ENCODE data around the gene ARVCF.

Gene ARVCF

GRCh38 chr22:20053407-20054033 lies 36.9 kb upstream of the ARVCF start:
- no peak for DNase-seq

DNA sequence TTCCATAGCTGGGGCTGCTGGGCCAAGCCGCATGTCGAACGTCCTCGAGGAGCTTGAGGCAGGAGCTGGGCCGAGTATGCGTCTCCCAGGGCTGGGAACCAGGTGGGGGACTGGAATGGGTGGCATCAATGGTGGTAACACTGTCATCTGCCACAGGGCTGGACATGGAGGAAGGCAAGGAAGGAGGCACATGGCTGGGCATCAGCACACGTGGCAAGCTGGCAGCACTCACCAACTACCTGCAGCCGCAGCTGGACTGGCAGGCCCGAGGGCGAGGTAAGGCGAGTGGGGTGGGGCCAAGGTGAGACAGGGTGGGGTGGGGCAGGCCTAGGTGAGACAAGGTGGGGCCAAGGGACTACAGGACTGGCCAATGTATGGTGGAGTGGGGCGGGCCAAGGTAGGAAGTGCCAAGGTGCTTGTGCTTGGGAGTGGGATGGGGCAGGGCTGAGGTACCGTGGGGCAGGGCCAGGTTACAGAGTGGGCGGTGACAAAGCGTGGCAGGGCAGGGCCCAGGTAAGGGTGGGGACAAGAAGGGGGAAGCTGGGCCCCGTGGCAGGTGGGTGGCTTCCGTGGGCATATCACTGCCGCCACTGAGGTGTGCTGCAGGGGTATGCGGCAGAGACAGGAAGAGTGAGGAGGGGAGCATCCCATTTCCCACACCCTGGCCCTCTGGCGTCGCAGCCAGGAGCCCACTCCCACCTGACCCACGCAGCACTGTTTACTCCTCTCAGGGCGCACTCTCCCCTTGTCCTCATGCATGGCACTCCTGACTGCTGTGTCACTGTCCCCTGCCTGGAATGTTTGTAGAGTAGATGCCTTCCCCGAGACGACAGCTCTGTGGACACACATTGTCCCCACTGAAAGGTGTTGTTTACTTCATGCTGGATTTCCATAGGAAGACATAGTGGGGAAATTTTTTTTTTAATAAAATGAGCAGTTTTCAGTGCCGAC lies 36.0 kb upstream of the ARVCF start:
- no peak for DNase-seq

DNA sequence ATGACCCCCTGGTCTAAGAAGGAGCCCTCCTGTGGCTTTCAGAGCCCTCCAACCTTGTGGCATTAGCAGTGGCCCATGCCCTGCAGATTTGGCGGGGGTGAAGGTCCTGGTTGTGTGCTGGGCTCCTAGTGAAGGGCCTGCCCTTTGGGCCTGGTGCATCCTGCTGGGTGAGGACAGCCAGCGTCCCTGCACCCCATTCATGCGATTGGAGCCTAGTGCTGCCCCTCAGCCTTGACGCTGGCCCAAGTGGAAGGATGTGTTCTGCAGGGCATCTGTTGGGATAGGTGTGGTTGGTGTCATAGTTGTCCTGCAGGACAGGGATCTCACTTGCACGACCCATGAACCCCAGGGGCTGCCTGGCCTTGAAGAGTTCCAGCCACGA lies 35.3 kb upstream of the ARVCF start:
- no peak for DNase-seq

- no peak for DNase-seq
These were observed 30.1 kb upstream of the ARVCF start for GRCh38 chr22:20046730-20047129.

GRCh38 chr22:20044495-20045151 lies 28.0 kb upstream of the ARVCF start:
- DNase-seq = no peak

DNA sequence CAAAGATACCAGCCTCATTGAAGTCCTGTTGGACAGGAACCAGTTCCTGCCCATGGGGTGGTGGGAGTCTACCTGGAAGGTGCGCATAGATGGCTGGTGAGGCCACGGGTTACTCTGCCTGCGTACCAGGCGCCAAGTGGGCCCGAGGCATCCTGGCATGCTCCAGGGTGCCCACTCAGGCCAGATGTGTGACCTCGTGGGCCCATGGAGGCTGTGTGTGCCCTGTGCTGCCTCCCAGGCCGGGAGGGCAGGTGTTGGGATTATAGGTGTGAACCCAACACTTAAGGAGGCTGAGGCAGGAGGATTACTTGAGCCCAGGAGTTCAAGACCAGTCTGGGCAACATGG lies 27.3 kb upstream of the ARVCF start:
- DNase-seq = no peak

DNA sequence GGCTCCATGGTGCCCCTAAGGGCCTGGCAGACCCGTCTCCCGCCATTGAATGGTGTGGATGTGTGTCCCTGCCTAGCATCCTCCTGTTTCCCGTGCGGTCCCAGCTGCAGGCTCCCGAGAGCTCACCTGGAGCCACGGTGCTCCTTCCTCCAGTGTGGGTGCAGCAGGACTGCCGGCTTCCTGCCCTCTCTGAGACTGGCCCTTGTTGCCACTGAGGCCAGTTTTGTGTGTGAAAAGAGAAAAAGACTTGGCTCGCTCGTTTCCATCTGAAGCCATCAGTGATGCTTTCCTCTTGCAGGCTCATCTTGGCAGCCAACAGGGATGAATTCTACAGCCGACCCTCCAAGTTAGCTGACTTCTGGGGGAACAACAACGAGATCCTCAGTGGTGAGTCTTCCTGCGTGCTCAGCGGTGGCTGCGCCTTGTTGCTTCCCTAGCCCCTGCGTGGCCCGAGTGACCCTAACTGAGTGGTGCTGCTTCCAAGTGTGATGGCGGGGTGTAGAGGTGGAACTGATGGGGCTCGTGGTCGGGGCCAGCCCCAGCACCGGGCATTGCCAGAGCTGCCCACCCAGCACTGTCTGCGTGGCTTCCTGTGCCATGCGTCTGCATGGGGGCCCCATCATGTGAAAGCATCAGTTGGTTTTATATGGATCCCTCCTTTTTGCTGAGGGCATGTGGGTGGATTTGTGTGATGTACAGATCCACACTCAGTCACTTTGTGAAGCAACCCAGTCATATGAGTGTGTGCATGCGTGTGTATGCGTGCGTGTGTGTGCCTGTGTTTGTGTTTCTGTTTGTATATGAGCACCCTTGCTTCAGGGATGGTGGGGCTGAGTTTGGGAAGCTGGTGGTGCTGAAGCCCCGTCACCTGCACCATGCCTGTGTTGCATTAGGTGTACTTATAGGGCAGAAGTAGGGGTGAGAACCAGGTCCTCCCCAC lies 26.7 kb upstream of the ARVCF start:
- no peak for DNase-seq

GRCh38 chr22:20040327-20041200 lies 23.9 kb upstream of the ARVCF start:
- no peak for DNase-seq

DNA sequence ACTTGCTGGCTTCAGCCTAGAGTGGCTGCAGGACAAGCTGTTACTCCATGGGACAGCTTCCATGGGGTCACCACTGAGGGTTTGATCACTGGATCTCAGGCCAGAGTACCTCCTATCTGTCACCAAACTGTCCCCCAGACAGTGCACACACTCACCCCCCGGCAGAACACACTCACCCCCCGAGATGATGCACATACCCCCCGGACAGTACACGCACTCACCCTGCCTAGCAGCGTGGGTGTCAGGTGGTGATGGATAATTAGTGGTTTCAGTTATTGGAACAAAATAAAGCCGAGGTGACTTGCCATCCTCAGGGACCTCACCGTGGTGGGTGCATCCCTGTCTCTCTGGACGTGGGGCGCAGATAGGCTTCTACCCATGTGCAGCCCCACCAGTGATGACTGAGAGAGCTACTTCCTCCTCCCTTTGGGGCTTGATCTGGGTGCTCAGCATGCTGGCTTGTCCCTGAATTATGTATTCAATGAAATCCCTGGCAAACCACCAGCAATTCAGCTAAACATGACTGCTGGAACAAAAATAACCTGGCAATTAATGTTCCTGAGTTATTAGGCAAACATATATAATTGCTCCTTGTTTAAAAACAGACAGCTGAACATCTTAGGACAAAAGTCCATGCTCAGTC lies 23.2 kb upstream of the ARVCF start:
- DNase-seq = no peak

- DNase-seq = no peak
These were observed 22.0 kb upstream of the ARVCF start for GRCh38 chr22:20038574-20038973.

- no peak for DNase-seq
These were observed 20.8 kb upstream of the ARVCF start for GRCh38 chr22:20037419-20037818.

DNA sequence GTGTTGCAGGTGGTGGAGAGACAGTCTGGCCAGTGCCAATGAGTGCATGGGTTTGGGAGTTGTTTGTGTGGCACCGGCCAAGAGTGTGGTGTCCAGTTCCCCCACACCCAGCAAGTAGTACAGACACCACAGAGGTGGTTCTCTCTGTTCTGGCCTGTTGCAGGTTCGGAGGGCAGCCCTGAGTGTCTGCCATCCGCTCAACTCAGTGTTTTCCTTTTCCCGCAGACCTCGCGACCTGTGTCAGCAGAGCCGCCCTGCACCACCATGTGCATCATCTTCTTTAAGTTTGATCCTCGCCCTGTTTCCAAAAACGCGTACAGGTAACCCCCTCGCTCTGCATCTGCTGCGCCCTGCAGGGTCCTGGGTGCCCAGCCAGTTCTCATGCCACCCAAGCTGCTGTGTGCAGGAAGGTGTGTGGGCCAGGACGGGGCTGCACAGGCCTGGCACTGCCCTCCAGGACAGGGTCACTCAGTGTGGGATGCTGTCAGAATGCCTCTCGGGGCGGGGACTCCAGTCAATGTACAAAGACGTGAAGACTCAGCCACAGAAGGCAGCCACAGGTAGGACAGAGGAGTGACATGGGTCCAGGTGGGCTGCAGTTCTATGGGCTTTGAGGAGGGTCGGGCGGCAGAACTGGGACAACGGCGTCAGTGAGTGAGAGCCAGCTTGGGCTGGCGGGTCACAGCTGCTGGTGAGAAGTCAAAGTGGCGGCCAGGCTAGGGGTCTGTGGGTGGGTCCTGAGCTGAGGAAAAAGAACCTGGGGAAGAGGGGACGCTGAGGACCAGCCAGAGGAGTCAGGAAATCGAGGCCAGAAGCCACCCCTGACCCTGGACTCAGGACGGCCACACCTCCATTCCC lies 20.1 kb upstream of the ARVCF start:
- DNase-seq = no peak

GRCh38 chr22:20036084-20036482 lies 19.5 kb upstream of the ARVCF start:
- no peak for DNase-seq

DNA sequence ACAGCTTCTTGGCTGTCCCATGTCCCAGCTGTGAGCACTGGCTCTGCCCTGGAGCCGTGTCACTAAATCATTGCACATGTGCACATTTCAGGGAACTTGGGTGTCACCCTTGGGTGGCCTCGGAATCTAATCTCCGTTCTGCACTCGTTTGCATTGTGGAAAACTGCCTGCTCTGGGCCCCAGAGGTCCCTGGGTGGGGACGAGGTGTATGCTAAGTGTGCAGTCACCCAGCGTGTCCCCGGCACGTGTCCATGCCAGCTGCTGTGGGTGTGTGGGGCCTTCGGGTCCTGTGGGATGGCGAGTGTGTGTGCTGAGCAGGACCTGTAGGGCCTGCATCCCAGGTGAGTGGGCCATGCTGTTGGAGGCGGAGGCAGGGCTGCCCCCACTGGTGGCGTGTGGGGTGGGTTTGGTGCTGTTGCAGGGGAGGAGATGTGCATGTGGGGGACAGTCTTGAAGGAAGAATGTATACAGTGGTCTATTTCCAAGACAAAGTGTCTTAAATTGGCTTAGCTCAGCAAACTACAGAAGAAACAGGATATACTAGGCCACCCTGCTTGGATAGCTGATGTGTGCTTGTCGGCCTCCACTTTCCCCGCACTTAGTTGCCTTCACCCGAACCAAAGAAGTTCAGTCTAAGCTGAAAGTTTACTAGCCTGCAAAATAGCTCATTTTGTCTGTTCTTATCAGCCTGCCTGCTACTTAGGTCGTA lies 18.9 kb upstream of the ARVCF start:
- no peak for DNase-seq

- DNase-seq = no peak
These were observed 17.5 kb upstream of the ARVCF start for GRCh38 chr22:20034143-20034542.

DNA sequence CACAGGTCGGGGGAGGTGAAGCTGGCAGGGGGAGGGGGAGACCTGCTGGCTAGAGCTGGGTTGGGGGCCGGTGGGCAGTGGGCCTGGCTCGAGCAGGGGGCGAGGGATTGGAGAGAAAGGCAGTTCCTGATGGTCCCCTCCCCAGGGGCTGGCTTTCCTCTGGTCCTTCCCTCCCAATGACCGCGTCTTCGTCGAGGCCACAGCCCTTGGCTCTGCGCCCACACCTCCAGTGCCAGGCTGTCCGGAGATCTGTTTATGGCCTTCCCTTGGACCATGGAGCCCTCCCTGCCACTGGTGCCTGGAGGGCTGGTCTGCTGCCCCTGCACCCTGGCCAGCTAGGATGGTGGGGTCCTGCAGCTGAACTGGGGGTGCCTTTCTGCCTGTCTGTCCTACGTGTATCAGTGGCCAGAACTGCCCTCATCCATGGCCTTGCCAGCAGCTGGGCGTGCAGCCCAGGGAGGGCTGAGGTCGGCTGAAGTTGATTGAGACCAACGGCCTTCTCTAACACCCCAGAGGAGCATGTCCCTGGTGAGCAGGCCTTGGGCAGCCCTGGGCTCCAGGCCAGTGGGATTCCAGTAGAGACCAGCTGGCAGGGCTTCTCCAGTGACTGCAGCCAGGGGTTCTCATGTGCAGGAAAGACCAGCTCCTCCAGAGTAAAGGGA lies 16.6 kb upstream of the ARVCF start:
- DNase-seq = no peak

GRCh38 chr22:20032407-20032991 lies 15.9 kb upstream of the ARVCF start:
- DNase-seq = no peak

DNA sequence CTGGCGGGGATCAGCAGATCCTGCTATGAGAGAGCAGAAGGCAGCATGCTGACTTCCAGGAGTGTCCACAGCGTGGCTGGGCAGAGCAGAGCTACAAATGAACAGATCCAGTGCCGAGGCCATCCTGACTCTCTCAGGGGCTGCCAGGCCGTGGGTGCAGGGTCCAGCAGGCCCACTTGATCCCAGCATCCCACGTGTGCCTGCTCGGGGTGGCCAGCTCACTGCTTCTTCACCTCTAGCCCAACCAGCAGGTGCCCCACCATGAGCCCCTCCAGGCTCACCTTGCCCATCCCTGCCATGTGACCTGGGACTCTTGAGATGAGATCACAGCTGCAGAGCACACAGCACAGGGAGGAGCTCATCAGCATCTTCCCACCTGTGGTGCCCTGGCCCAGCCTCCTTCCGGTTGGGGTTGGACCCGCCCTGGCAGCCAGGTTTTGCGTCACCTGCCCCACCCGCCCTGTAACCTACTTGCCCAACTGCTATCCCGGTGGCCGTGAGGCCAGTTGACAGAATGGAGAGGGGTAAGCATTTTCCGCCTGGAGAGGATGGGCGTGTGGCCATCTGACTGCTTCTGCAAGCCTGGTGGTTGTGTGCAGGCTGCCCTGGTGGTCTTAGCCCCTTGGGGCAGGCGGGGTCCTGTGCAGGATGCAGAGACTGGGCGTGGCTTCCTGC lies 15.2 kb upstream of the ARVCF start:
- DNase-seq = no peak

Data from 8988T (cell line).